UCSD-AML1 (cell line): ENCODE measurements around the gene ZFYVE28.

Experiments
- DNase-seq: peaks from one replicate; lab custom pipeline; 2025; ENCODE audit not compliant: unreplicated experiment; lab: John Stamatoyannopoulos, UW

The ZFYVE28 gene

DNA sequence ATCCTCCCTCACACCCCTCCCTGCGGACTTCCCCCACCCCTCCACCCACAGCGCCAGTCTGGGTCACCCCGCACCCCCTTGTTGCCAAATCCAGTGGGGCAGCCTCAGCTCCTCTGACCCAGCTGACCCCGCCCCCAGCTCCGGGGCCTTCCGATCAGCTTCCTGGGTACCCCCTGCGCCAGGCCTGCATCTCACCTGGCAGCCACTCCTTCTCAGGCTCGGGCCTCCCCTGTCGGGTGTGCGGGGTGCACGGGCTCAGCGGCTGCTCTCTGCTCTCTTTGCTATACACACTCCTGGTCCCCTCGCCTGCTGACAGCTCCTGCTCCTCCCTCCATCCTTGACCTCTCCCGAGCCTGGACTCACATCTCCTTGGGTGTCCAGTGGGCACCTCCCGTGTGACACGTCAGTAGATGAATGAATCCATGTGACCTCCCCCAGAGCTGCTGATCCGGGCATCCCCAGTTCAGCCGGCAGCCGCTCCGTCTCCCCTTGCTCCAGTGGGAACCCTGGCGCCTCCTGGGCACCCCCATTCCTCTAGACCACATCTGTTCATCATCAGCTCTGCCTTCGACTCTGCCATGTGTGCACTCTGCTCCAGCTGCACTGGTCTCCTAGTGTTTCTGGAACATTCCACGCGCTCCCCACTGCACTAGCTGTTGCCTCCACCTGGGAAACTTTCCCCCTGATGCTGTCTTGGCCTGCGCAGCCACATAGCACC, 10.2 kb upstream of the ZFYVE28 start:
- DNase-seq = no peak

DNA sequence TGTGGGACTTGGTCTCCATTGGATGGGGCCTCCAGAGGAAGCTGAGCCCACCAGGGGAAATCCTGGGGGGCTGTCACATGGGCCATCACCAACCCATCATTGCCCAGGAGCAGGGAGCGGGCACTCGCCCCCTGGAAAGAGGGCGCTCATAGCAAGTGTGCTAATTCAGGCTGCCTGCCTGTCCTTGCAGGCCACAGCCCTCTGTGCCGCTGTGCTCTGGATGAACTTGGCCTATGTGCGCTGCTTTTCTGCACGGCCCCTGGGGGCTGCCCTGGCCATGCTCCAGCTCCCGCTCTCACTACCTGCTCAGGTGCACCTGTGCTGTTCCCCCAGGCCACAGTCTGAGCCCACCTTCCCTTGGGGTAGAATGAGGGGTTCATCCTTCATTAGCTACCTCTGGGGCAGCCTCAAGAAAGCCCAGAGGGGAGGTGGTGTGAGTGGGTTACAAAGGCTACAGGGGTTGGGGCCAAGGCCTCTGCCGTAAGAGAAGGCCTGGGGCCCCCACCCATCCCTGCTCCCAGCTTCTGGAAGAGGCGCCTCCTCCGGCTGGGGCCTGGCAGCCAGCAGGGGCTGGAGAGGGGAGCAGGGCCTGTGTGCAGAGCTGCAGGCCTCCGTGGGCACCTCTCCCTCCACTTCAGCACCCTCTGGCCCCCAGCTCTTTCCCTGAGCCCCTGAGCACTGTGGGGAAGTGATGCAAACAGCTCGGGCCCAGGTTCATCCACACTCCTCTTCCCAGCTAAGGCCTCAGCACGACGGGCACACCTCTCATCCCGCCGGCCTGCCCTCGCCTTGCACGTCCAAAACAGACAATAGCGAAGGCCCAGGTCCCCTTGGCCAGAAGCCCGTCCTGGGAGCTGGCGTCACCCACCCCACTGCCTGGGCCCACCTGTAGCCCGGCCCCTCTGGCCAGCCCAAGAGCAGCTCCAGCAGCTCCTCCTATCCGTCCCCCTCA, 9.2 kb upstream of the ZFYVE28 start:
- no peak for DNase-seq

DNA sequence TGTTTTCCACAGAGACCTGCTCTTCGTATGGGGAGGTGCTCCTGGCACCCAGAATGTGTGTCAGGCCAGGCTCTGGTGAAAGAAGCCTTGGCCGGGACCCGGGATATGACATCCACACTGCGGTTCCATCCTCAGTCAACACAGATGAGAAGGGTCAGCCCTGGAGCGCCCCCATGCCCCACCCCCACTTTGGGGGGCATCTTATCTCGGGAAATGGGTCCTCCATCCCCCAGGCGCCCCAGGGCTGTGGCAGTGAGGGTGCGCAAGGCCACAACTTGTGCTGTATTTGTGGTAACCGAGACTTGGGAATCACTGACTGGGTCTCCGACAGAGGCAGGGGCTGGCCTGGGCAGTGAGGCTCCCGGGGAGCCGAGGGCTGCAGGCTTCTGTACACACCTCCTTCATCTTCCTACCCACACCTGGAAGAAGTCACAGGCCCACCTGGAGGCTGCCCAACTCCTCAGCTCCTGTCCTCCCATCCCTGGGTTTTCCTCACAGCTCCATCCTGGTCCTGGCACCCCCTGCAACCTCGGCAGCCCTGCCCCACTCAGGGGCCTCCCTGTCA, 8.3 kb upstream of the ZFYVE28 start:
- DNase-seq = no peak

DNA sequence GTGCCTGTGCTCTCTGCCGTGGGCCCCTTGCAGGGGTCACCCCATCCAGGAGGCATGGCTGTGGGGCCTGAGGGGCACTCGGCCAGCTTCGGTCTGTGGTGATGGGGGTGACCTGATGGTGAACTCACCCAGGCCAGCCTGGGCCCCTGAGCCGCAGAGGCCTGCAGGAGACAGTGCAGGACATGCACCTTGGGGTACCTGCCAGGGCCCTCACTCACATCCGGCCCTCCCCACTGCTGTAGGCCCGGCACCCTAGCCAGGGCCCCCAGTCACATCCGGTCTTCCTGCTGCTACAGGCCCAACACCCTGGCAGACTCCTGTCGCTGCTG, 7.6 kb upstream of the ZFYVE28 start:
- DNase-seq = no peak

DNA sequence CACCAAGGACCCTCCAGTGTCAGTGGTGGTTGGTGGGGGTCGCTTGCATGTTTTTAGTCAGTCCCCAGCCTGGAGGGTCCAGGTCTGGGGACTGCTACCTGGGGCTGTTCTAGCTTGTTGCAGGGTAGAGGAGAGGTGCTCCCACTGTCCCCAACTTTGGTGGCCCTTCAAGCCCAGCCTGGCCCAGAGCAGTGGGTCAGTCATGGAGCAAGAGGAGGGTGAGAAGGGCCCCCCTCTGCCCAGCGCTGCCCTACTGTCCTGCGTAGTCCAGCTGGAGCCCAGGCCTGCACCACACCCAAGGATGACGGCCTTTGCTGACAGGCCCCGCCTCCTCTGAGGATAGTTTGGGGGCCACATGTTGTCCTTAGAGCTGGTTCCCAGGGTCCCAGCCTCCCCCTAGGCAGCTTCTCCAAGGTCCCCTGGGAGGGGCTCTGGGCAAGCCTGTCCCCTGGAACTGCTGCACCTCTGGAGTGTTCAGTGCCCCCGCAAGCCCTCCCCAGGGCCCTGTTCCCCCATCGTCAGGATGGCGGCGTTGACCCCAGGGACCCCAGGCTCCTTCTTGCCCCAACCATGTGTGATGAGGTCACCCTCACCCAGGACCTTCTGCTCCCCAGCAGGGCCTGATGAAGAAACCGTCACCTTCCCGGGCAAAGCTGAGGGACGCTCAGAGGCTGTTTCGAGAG, 7.1 kb upstream of the ZFYVE28 start:
- DNase-seq = no peak

DNA sequence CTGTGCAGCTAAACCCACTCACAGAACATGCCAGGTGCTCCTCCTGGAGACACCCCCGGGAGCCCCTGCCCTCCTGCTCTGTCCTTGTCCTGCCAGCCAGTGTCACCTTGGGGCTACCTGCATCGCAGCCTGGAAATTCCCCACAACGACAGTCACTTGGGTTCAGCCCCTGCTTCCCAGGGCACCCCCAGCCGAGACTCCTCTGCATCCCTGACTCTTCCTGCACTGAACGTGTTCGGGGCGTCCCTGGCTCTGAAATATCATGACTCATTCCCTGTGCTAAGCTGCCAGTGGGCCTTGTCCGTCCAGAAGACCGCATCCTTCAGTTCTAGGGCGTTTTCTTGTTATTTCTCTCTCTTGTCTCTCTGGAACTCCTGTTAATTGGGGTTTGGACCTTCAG, 6.1 kb upstream of the ZFYVE28 start:
- DNase-seq = no peak

DNA sequence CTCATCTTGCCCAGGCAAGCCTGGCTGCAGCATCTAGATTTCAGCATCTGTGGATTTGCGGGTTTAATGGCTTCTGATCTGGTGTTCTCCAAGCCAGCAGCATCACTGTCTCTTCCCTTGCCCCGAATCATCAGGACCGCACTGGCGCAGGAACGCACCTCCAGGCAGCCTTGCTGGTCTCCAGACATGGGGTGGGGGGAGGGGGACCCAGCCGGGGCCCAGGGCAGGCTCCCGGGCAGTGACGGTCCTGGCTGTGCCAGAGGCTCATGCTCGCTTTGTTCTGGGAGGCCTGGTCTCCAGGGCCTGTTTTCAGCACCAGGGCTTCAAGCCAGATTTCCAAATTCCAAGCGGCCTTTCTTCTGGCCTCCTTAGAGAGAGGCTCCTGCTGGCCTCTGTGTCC, 5.2 kb upstream of the ZFYVE28 start:
- no peak for DNase-seq

DNA sequence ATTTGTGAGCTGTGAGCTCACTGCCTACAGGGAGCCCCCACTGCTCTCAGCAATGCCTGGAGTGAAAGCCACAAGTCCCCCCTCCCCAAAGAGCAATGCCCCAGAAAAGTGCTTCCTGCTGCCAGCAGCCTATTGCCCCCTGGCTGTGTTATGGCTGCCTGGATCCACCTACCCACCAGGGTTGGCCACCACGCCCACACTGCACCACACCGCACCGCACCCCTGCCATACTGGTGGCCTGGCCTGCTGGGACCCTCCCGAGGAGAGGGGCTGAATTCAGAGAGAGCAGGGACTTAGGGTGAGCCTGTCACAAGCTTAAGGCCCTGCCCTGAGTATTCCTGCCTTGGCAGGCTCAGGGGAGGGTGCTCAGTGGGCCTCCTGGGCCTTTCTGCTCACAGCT, 4.6 kb upstream of the ZFYVE28 start:
- DNase-seq = no peak

DNA sequence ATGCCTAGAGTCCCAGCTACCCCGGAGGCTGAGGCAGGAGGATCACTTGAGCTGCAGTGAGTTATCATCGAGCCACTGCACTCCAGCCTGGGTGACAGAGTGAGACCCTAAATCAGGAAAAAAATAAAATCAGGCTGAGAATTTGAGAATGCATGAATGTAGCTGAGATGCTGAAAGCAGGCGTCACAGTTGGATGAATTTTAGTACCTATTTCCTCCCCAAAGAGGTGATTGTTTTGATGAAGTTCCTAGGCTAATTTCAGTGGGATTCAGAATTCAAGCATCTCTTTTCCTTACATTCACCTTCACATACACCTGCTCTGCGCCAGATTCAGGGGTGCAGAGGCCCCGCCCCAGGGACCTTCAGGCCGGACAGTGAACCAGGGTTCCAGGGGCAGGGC, 3.5 kb upstream of the ZFYVE28 start:
- DNase-seq = no peak

DNA sequence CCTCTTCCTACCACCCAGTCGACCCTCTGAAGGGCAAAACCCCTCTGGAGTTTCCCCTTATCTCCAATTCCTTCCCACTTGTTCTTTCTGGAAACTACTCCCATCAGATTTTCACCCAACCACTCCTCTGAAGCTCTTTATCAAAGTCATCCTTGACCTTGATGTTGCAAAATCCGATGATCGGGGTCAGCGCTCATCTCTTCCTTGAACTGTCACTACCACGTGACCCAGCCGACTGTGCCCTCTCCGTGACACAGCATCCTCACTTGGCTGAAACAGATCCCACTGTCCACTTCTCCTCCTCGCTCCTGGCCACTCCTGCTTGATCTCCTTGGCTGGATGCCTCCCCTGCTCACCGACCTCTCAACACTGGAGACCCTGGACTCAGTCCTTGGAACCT, 1.4 kb upstream of the ZFYVE28 start:
- no peak for DNase-seq

DNA sequence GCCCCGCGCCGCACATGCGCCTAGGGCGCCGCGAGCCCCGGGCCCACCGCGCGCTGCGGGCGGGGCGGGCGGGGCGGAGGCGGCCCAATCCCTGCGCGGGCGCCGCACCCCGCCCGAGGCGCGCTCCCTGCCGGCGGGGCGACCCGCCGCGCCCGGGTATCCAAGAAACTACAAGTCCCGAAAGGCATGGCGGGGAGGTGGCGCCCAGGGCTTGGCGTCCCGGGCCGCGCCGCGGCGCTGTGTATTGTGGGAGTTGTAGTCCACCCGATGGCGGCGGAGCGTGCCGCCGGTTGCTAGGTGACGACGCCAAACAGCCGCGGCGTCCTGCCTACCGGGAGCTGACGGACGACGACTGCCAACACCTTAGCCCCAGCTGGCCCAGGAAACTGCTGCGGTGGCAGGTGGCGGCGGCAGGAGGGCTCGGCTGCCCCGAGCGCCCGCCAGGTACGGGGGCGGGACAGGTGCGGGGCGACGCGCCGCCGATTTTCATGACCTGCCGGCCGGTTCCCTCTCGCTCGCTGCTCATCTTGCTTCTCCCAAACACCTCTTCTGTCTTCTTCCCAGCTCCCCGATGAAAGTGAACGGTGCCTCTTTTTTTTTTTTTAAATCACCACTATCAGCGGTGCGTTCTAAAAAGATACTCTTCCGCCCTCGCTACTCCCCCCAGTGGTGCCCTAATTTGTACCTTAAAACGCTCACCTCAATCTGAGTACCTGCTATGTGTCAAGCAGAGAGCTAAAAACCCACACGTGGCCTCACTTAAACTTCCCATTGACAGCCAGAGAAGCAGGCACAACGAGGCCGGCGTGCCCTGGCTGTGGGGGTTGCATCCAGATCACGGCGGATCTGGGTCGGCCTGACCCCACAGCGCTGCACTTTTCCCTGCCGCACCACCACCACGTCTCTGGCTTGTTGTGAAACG, 466 bp upstream of the ZFYVE28 start, which contains the start of gene CFAP99:
TSS of gene CFAP99 (plus strand) at position 306 of the 922 bp plus-strand sequence.
- DNase-seq = peak; percentile 92

DNA sequence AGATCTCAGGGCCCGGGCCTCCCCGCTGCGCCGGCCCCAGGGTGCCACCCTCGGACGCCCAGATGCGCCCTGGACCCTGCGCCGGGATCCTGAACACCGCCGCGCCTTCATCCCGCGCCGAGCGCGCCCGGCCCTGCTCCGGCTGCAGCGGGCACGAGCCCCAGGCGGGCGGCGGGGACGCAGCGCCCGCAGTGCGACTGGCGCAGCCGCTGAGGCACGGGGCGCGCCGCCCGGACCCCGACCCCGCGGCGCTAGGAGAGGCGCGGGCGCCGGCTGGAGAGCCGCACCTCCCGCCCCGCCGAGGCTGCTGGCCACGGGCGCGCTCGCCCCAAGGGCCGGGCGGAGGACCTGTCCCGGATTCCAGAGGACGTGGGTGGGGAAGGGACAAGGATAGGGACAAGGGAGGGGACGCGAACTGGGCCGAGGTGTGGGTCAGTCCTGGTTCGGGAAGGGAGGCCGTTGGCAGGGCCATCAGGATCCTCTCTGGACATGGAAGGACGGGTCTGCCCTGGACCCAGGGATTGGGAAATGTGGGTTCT, 1.1 kb downstream of the ZFYVE28 start:
- DNase-seq = no peak

DNA sequence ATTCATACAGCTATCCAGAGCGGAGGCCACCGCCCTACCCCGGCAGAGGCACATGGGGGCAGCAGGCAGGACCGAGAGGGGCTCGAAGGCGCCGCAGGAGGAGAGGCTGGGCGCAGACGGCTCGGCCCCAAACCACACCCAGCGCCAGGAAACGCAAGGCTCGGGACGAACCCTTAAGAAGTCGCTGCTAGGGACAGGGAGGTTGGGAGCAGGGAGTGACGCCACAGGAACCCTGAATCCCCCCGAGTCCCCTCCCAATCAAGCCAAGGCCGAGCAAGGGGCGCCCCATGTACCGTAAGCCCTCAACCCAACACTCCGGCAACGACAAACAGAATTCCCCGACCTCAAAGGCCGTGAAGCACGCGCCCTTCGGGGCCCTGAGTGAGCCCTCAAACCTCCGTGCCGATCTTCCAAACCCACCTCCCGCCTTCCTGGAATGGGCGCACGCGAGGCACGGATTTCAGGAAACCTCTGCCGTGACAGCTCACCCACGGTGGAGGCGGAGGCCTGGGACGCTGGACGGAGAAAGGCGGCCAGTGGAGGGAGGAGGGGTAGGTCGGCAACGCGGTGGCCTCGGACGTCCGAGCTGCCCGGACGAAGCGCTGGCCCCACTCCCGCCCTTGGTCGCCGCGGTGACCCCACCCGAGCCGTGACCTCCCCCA, 1.8 kb downstream of the ZFYVE28 start:
- peak; percentile 30 for DNase-seq

DNA sequence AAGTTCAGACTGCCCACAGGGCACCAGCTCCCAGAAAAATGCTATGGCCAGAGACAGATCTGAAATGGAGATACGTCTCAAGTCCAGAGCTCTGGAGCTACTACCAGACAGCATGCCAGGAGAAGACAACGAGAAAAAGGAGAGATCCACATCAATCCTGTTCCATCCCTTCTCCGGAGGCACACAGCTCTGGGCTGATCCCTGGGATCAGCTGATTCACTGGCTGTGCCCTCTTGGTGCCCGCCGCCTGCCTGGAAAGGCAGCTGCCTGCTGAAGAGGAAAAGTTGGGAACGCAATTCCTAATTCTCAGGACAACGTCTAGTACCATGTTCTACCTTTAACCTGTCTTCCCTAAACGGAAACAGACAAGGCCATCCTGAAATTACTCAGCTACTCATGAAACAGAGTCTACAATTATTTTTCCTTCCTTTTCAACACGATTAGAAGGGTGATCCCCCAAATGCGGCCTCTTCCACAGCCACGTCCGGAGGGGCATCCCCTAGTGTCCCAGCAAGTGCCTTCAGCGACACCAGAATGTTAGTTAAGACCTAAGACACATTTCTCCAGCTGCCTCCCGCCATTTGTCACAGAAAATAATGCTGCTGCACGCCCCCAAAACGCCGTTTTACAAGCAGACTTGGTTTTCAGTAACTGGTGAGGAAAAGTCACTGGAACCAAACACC, 2.4 kb downstream of the ZFYVE28 start:
- no peak for DNase-seq

DNA sequence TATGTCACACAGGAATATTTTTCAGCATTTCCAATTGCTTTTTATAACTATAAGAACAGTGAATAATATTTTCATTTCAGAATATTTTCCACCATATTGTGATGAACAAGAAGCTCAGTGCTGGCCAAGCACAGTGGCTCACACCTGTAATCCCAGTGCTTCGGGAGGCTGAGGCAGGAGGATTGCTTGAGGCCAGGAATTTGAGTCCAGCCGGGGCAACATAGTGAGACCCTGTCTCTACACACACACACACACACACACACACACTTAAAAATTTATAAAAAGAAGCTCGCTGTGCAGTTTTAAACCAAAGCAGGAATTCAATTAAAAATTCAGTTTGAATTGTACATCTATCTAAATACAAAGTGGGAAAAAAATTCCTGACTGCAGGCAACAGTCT, 3.2 kb downstream of the ZFYVE28 start:
- no peak for DNase-seq

DNA sequence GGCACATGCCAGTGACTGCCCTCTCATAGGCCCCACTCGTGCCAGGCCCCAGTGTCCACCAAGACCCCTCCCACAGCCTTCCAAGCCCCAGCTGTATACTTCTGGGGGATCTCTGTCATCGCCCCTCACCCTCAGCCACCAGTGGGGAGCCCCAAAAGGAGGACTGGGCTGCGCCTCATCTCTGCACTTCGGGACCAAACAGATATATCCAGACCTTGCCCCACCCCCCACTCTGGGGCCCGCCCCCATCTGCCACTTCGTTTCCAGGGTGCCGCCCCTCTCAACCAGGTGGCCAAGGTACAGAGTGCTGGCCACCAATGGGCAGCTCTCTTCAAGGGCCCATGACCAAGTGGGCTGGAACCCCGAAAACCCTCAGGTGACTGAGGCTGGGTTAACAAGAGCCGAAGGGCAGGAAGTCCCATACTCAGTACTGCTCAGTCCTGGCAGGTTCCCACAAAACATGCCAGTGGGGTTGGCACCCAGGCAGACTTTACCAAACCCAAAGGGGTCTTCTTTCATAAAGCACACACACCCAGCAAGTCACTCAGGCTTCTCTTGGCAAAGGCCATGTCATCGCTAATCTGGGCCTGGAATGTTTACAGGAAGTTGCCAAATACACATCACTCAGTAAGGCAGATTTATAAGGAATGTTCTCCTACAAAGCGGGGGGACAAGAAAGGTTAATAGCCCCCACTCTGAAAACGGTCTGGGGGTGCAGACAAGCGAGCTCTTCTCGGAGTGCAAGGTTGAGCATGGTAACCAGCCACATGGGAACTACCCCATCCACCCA, 4.4 kb downstream of the ZFYVE28 start:
- no peak for DNase-seq

DNA sequence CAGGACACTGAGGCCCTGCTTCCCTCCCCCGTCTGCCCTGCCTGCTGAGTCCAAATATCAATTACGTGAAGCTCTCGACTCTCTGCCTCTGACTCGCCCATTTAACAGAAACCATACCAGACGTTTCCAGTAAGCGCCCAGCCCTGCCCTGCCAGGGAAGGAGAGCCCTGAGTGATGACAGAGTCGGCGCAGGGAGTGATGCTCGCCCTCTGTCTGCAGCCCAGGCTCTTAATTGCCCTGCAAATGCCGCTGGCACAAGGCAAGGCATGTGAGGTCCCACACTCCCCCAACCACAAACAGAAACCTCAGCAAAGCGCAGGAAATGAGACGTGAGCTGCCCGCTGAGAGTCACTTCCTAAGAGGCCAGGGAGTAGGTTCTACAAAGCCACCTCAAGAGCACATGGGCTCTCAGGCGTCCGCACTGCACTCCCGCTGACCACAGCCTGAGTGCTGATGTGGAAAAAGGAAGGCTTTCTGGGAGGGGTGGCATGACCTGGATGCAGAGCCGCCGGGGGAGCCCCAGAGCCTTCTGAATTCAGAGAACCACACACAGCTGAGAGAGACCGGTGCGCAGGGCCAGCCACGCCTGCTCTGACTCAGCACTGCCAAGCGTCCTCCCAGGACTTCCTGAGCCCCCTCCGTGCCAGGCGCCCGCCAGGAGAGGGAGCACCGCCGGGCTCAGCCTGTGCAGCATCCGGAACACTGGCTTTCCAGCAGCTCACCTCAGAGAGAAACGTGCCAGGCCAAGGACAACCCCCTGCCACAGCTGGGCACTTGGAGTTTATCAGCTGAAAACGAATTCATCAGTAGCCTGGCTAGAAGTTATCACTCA, 5.3 kb downstream of the ZFYVE28 start:
- DNase-seq = peak; percentile 93
